Activated B cell treated with CpG ODN at 0.5 μM for 24 hours (primary cell): ENCODE data around the gene ASCC1. TPM values are rescaled to one million over a fixed set of nuclear protein-coding genes. Genes with fewer than 3 reads are reported as not detected.

ENCODE experiments used
- ATAC-seq: fragments of 200-7000 bp; cut with Tn5 transposase; one replicate; pipeline ENCODE4 v1.10.0; 2021; ENCODE audit warnings: low read depth, mild to moderate bottlenecking, moderate library complexity
- CTCF ChIA-PET: fragments of 350-600 bp; sonication (Branson Sonifier 250); formaldehyde crosslinking; loops from one replicate; lab custom pipeline; 2021; ENCODE audit warnings: antibody characterized with exemption; lab: Charles Lee
- POLR2A ChIA-PET: fragments of 350-600 bp; sonication (Branson Sonifier 250); formaldehyde crosslinking; loops from one replicate; lab custom pipeline; 2021; ENCODE audit warnings: antibody characterized with exemption; lab: Charles Lee
- DNase-seq: peaks from one replicate; pipeline ENCODE4 v3.0.0; 2022
- H3K27ac Mint-ChIP-seq: one replicate; pipeline ENCODE4 v1.8.0; 2020; ENCODE audit warnings: mixed read lengths
- H3K27me3 Mint-ChIP-seq: one replicate; pipeline ENCODE4 v1.8.0; 2021; ENCODE audit warnings: mixed read lengths
- H3K36me3 Mint-ChIP-seq: one replicate; pipeline ENCODE4 v1.8.0; 2021; ENCODE audit warnings: low read depth, mixed read lengths
- H3K4me1 Mint-ChIP-seq: one replicate; pipeline ENCODE4 v1.8.0; 2021; ENCODE audit warnings: mixed read lengths
- H3K4me3 Mint-ChIP-seq: one replicate; pipeline ENCODE4 v1.8.0; 2020; ENCODE audit warnings: mild to moderate bottlenecking, mixed read lengths
- H3K9me3 Mint-ChIP-seq: one replicate; pipeline ENCODE4 v1.8.0; 2020; ENCODE audit warnings: mixed read lengths
- intact Hi-C: fragments of 100-400 bp; cut with micrococcal nuclease; formaldehyde crosslinking; loops from one replicate; pipeline ENCODE4 v1.15.1; 2024
- total RNA-seq: library from RNA; stranded (reverse); gene quantifications from 2 replicates; pipeline ENCODE4 v1.2.3, GENCODE V29; 2022
- TF ChIP-seq, protein P1 (sequence below): fragments of 200-600 bp; IDR thresholded peaks from one replicate; pipeline ENCODE4 v1.8.0; 2022; ENCODE audit warnings: antibody characterized with exemption, mild to moderate bottlenecking

Gene ASCC1
- total RNA-seq, 1 donor from 2014 or later: 42.6 TPM

DNA sequence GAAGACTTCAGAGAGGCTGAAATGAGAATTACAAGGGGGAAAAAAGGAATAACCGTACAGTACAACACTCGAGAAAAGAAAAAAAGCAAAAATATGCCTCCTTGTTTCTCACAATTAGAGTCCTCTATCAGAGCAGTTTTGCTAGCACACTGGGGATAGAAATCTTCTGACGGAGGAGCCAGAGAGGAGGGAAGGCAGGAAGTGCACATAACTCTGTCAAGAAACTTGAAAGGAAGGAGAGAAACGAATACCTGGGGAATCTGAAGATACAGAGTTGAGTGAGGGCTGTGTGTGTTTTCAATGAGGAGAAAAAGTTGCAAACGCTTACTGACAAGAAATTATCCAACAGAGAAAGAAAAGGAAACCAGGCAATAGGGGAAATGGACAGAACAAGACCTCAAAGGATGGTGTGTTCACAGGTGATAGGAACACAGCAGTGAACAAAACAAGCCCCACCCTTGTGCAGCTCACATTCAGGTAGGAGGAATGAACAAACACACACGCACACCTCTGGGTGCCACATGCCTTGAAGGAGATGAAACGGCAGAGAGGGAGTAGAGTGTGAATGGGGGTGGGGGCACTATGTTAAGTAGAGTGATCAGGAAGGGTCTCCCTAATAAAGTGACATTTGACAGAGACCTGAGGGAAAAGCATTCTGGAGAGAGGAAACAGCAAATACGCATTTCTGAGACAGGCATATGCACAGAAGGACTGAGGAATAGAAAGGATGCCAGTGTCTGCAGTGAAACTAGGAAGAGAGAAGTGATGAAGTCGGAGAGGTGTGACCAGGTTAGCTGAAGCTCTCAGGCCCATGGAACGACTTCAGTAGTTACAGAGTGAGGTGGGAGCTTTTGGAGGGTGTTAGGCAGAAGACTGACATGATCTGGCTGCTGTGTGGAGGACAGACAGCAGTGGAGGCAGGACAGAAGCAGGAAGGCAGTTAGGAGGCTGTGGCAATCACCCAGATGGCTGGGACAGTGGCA is 81.0 kb downstream of the ASCC1 start:
- intact Hi-C loops: no loop called here
- no peak for DNase-seq
- H3K4me1 Mint-ChIP-seq: peaks cover 33% of the 10 kb centered on the region
- TF ChIP-seq, protein P1, sequence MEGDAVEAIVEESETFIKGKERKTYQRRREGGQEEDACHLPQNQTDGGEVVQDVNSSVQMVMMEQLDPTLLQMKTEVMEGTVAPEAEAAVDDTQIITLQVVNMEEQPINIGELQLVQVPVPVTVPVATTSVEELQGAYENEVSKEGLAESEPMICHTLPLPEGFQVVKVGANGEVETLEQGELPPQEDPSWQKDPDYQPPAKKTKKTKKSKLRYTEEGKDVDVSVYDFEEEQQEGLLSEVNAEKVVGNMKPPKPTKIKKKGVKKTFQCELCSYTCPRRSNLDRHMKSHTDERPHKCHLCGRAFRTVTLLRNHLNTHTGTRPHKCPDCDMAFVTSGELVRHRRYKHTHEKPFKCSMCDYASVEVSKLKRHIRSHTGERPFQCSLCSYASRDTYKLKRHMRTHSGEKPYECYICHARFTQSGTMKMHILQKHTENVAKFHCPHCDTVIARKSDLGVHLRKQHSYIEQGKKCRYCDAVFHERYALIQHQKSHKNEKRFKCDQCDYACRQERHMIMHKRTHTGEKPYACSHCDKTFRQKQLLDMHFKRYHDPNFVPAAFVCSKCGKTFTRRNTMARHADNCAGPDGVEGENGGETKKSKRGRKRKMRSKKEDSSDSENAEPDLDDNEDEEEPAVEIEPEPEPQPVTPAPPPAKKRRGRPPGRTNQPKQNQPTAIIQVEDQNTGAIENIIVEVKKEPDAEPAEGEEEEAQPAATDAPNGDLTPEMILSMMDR: no peak
- no peaks in the 10 kb centered on the region for H3K9me3 Mint-ChIP-seq
- no peaks in the 10 kb centered on the region for H3K27me3 Mint-ChIP-seq
- CTCF ChIA-PET: interaction anchor here (1.5 to 11.4 kb wide), 3 partner anchors 9 to 201 kb away, joined by 5 to 172 read pairs (median 5); no protein-coding TSS in a partner anchor
- peak overlapping the region; percentile 82 for H3K27ac Mint-ChIP-seq
- H3K4me3 Mint-ChIP-seq: no peak overlapping the region
- POLR2A ChIA-PET: interaction anchor here (0.5 to 2.7 kb wide), 5 partner anchors 80 to 362 kb away, joined by 3 to 14 read pairs (median 3); partner anchors contain the start of genes ANAPC16 and ASCC1
- peaks cover 37% of the 10 kb centered on the region for H3K36me3 Mint-ChIP-seq
- ATAC-seq: peak; percentile 75

GRCh38 chr10:72133517-72133916 is 82.6 kb downstream of the ASCC1 start:
- POLR2A ChIA-PET: interaction anchor here (0.6 to 1.4 kb wide), 3 partner anchors 83 to 202 kb away, joined by 4 to 6 read pairs (median 4); partner anchors contain the start of gene DDIT4
- intact Hi-C loops: no loop called here
- CTCF ChIA-PET: interaction anchor here (1.2 to 11.4 kb wide), 2 partner anchors 164 to 202 kb away, joined by 4 to 172 read pairs; no protein-coding TSS in a partner anchor
- ATAC-seq (no peak), DNase-seq (no peak)
- Mint-ChIP-seq H3K4me1 (peaks cover 33% of the 10 kb centered on the region), H3K36me3 (peaks cover 47% of the 10 kb centered on the region), H3K27me3 (no peaks in the 10 kb centered on the region), H3K27ac (peak overlapping the region; percentile 6), H3K9me3 (no peaks in the 10 kb centered on the region), H3K4me3 (no peak overlapping the region)
- TF ChIP-seq, protein P1: no peak

GRCh38 chr10:72132854-72133253 is 83.2 kb downstream of the ASCC1 start:
- DNase-seq (no peak), ATAC-seq (no peak)
- no peaks in the 10 kb centered on the region for H3K27me3 Mint-ChIP-seq
- H3K9me3 Mint-ChIP-seq: no peaks in the 10 kb centered on the region
- peaks cover 33% of the 10 kb centered on the region for H3K4me1 Mint-ChIP-seq
- intact Hi-C loops: no loop called here
- H3K4me3 Mint-ChIP-seq: no peak overlapping the region
- POLR2A ChIA-PET: interaction anchor here (1.0 to 1.4 kb wide), 3 partner anchors 11 to 203 kb away, joined by 3 to 4 read pairs (median 4); partner anchors contain the start of gene DDIT4
- peaks cover 48% of the 10 kb centered on the region for H3K36me3 Mint-ChIP-seq
- TF ChIP-seq, protein P1: no peak
- CTCF ChIA-PET: interaction anchor here (0.6 to 11.4 kb wide), 5 partner anchors 90 to 209 kb away, joined by 3 to 172 read pairs (median 4); no protein-coding TSS in a partner anchor
- H3K27ac Mint-ChIP-seq: no peak overlapping the region

DNA sequence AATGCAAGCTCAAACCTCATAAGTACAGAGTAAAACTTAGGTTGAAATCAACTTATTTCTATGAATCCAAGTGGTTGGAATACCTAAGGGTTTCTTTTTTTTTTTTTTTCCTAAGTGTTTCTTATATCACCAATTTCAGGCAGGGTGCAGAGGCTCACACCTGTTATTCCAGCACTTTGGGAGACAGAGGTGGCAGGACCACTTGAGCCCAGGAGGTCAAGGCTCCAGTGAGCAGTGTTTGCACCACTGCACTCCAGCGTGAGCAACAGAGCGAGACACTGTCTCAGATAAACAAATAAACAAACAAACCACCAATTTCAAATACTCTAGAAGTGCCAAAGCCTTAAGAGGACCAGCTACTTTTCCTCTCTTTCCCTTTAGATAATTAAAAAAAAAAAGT is 88.5 kb downstream of the ASCC1 start:
- ChIA-PET CTCF (interaction anchor here (1.2 to 11.4 kb wide), 7 partner anchors 14 to 215 kb away, joined by 4 to 172 read pairs (median 11); no protein-coding TSS in a partner anchor), POLR2A (interaction anchor here (0.6 to 2.1 kb wide), 6 partner anchors 10 to 209 kb away, joined by 3 to 9 read pairs (median 4); no protein-coding TSS in a partner anchor)
- Mint-ChIP-seq H3K4me1 (peaks cover 7% of the 10 kb centered on the region), H3K4me3 (no peak overlapping the region), H3K9me3 (no peaks in the 10 kb centered on the region), H3K27me3 (no peaks in the 10 kb centered on the region), H3K27ac (no peak overlapping the region), H3K36me3 (peaks cover 42% of the 10 kb centered on the region)
- TF ChIP-seq, protein P1: no peak
- intact Hi-C loops: loop anchor here (10.0 kb wide), 1 partner anchor 707 kb away; no protein-coding TSS in a partner anchor
- DNase-seq: no peak
- no peak for ATAC-seq
